ENCODE data around the gene VSTM2B. TPM values are rescaled to one million over a fixed set of nuclear protein-coding genes. Genes with fewer than 3 reads are reported as not detected.

The VSTM2B gene
- total and polyA plus RNA-seq, 2 experiments from 2014 or later: 0.47 to 1.1 TPM

DNA sequence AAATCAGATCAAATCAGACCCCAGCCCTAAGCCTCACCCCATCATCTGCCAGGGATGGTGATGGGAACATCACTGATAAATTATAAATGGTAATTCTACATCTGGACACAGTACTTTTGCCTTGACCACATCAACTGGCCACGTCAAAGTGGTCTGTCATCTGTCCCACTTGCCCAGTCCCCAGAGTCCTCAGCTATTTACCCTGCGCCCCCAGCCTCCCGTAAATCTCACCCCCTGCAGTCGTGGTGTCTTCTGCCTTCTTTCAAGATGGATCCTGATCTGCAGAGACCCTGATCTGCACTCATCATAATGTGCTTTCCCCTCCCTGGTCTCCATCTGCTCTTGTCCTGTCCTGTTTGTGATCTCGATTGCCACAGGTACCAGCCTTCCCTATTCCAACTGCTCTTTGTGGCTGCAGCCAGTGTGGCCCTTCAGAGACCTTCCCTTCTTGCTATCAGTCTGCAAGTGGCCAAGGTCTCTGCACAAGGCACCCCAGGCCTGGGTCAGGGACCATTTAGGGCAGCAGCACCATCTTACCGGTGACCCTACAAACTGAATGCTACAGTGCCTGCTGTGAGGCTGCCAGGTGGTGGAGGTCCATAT lies 53.6 kb downstream of the VSTM2B start:
- WGBS (ENCODE audit: low lambda C conversion rate, missing lambda C conversion rate): 86% methylated on average over 6 of the region's 6 CpGs
- Histone ChIP-seq H3K27me3 (peaks cover 33% of the 10 kb centered on the region), H3K9me3 (ENCODE audit: low read depth) (no peaks in the 10 kb centered on the region), H3K9me2 (replicated peaks; ENCODE audit: insufficient read depth) (no peaks in the 10 kb centered on the region), H3K27ac (no peak overlapping the region), H2AFZ (no peak overlapping the region), H3K36me3 (replicated peaks; ENCODE audit: insufficient read depth, low read depth) (no peaks in the 10 kb centered on the region), H3K79me2 (no peaks in the 10 kb centered on the region), H3K4me2 (no peak overlapping the region), H3K4me1 (ENCODE audit: insufficient read depth) (no peaks in the 10 kb centered on the region), H4K20me1 (ENCODE audit: insufficient read depth, poor library complexity, severe bottlenecking) (no peaks in the 10 kb centered on the region), H3K4me3 (no peak overlapping the region)
- DNase-seq (ENCODE audit: low spot score): no peak
- TF ChIP-seq CTCF (IDR thresholded peaks at IDR 0.05; ENCODE audit: poor library complexity): no peak
- TF ChIP-seq EZH2 (IDR thresholded peaks at IDR 0.05; ENCODE audit: borderline replicate concordance): no peak
- TF ChIP-seq EZH2phosphoT487 (IDR thresholded peaks at IDR 0.05; ENCODE audit: low read depth, severe bottlenecking, unreplicated experiment): no peak

DNA sequence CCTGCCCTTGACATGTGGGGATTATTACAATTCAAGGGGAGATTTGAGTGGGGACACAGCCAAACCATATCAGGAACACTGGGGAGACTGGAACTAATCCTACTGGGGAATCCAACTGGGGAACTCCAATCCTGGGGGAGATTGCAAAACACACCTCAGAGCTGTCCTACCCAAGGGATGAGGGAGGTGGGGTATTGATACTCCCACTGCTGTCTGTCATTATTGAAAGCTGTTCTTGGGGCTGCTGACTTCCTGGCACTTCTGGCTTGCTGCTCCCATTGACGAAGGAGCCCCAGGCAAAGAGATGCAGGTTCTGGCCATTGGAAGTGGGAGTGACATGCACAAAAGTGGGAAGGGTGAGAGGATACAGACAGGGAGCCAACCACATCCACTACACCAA lies 55.6 kb downstream of the VSTM2B start:
- Histone ChIP-seq H3K27me3 (peaks cover 16% of the 10 kb centered on the region), H3K4me2 (no peak overlapping the region), H3K79me2 (no peaks in the 10 kb centered on the region), H3K4me1 (ENCODE audit: insufficient read depth) (no peaks in the 10 kb centered on the region), H3K36me3 (replicated peaks; ENCODE audit: insufficient read depth, low read depth) (no peaks in the 10 kb centered on the region), H3K9me2 (replicated peaks; ENCODE audit: insufficient read depth) (no peaks in the 10 kb centered on the region), H4K20me1 (ENCODE audit: insufficient read depth, poor library complexity, severe bottlenecking) (no peaks in the 10 kb centered on the region), H2AFZ (no peak overlapping the region), H3K27ac (no peak overlapping the region), H3K4me3 (no peak overlapping the region), H3K9me3 (ENCODE audit: low read depth) (no peaks in the 10 kb centered on the region)
- no peak for DNase-seq (ENCODE audit: low spot score)
- TF ChIP-seq EZH2 (IDR thresholded peaks at IDR 0.05; ENCODE audit: borderline replicate concordance): no peak
- WGBS (ENCODE audit: low lambda C conversion rate, missing lambda C conversion rate): 0% methylated on average over 1 of the region's 1 CpG

- 67% methylated on average over 1 of the region's 1 CpG for WGBS (ENCODE audit: low lambda C conversion rate, missing lambda C conversion rate)
- Histone ChIP-seq H4K20me1 (ENCODE audit: insufficient read depth, poor library complexity, severe bottlenecking) (no peaks in the 10 kb centered on the region), H3K4me2 (no peak overlapping the region), H2AFZ (no peak overlapping the region), H3K9me2 (replicated peaks; ENCODE audit: insufficient read depth) (no peaks in the 10 kb centered on the region), H3K4me3 (no peak overlapping the region), H3K79me2 (no peaks in the 10 kb centered on the region), H3K9me3 (ENCODE audit: low read depth) (no peaks in the 10 kb centered on the region), H3K36me3 (replicated peaks; ENCODE audit: insufficient read depth, low read depth) (no peaks in the 10 kb centered on the region), H3K27ac (no peak overlapping the region), H3K27me3 (peaks cover 10% of the 10 kb centered on the region), H3K4me1 (ENCODE audit: insufficient read depth) (no peaks in the 10 kb centered on the region)
- no peak for DNase-seq (ENCODE audit: low spot score)
- no peak for TF ChIP-seq CTCF (IDR thresholded peaks at IDR 0.05; ENCODE audit: poor library complexity)
These were observed 57.6 kb downstream of the VSTM2B start for GRCh38 chr19:29583196-29583999.

- WGBS (ENCODE audit: low lambda C conversion rate, missing lambda C conversion rate): 64% methylated on average over 2 of the region's 2 CpGs
- Histone ChIP-seq H3K36me3 (replicated peaks; ENCODE audit: insufficient read depth, low read depth) (no peaks in the 10 kb centered on the region), H4K20me1 (ENCODE audit: insufficient read depth, poor library complexity, severe bottlenecking) (no peaks in the 10 kb centered on the region), H3K9me2 (replicated peaks; ENCODE audit: insufficient read depth) (no peaks in the 10 kb centered on the region), H3K4me1 (ENCODE audit: insufficient read depth) (no peaks in the 10 kb centered on the region), H3K79me2 (no peaks in the 10 kb centered on the region), H3K27me3 (peaks cover 21% of the 10 kb centered on the region), H3K9me3 (ENCODE audit: low read depth) (no peaks in the 10 kb centered on the region), H3K4me3 (no peak overlapping the region), H3K4me2 (no peak overlapping the region), H2AFZ (no peak overlapping the region), H3K27ac (no peak overlapping the region)
- TF ChIP-seq EZH2phosphoT487 (IDR thresholded peaks at IDR 0.05; ENCODE audit: low read depth, severe bottlenecking, unreplicated experiment) (no peak), EZH2 (IDR thresholded peaks at IDR 0.05; ENCODE audit: borderline replicate concordance) (no peak), CTCF (IDR thresholded peaks at IDR 0.05; ENCODE audit: poor library complexity) (no peak)
- no peak for DNase-seq (ENCODE audit: low spot score)
These were observed 60.6 kb downstream of the VSTM2B start for GRCh38 chr19:29586401-29586800.
